Effector CD4-positive, alpha-beta T cell (primary cell): Measurements from ENCODE around the gene CRNN. TPM values are rescaled to one million over a fixed set of nuclear protein-coding genes. Genes with fewer than 3 reads are reported as not detected.

Experiments used
- DNase-seq: peaks from one replicate; pipeline ENCODE4 v3.0.0-alpha.2; 2020
- total RNA-seq: gene quantifications from one replicate; lab custom pipeline; 2026; lab: John Stamatoyannopoulos, UW

CRNN gene
- not detected for total RNA-seq

DNA sequence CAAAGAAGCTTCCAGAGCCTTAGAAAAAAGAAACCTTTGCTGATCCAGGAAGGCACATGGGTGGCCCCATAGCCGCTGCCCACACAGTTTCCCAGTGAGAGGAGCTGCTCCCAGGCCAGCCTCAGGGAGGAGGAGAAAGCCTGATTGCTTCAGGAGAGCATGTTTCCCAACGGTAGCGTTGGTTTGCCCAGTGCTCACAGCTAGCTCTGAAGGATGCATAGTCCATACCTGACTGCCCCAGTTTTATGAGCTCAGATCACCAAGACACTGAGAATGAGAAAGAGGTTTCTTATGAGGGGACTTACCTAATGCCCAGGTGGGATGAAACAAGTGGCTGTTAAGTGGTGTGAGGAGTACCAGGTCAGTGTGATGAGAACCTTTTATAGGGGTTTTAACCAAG lies at the start of gene CRNN:
CRNN (minus strand) TSS at position 355 of the 400 bp plus-strand sequence. CDS start 2,030 bp downstream, outside the sequence.
- DNase-seq, result no peak

GRCh38 chr1:152462636-152463035 lies 48.6 kb upstream of the CRNN start:
- DNase-seq, result no peak

DNA sequence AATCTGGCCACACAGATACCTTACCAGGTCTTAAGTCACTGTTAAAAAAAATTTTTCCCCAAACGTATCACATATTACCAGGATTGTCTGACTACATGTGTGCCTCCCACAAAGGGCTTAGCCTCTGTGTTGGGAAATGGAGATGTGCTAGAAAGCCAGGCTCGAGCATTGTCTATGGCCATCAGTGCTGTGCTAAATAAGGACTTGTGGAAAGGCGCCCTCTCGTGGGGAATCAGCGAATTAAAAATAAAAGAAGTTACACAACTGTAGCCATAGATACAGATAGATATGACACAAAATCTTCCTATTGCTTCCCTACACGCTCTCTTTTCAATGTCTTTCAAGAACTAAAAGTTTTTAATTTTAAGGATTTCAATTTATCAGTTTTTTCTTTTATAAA lies 47.5 kb upstream of the CRNN start:
- DNase-seq, result peak; percentile 49

GRCh38 chr1:152460529-152460899 lies 46.5 kb upstream of the CRNN start:
- no peak for DNase-seq

DNA sequence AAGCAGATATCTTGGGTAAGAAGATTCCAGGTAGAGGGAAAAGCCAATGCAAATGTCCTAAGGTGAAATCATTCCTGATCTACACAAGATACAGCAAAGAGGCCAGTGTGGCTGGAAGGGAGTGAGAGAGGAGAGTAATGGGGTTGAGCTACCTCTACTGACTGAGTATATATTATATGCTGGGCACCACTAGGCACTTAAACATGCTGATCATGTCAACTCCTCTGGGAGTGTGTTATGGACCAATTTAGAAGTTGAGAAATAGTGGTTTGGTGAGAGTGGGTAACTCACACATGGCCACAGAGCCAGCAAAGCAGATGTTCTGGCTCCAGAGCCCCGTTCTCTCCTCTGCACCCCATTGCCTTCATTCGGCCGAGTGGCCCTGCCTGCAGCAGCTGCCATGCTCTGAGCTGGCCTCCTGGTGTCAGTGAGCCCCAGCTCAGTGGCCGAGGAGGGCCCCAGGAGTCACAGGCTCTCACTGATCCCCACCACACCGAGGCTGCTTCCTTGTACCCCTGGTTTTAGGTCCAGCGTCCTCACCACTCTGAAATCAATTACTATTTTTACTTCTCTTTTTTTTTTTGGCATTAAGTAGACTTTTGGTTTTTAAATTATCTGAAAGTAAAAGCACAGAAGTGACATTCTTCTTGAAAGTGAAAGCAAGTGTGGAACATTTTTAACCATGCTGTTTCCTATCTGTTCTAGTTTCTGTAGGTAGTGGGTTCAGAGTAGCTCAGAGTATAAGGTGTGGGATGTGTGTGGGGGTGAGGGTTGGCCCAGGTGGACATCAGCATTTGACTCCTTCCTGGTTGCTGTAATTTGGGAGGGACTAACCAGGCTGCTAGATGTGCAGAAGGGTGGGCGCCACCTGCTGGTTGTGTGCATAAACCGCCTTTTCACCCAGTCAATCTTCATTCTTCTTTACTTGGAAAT lies 45.8 kb upstream of the CRNN start:
- DNase-seq, result peak; percentile 59

- DNase-seq, result peak; percentile 68
These were observed 44.5 kb upstream of the CRNN start for GRCh38 chr1:152458384-152459185.

DNA sequence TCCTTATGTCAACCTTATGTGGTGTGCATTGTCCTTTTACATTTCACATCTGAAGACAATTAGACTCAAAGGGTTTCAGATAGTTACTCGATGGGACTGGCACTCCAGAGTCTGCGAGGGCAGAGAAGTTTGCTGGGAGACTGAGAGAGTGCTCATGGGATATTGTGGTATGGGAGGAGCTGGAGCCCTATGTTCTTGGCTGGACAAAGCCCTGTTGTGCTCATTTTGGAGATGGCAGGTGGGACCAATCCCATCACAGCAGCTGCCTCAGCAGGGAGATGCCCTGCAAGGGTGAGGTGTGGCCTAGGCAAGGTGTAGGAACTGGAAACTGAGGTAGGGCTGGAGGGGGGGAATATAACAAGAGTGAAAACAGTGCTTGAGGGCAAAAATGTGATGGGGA lies 43.5 kb upstream of the CRNN start:
- DNase-seq, result no peak

GRCh38 chr1:152457071-152457470 lies 43.0 kb upstream of the CRNN start:
- no peak for DNase-seq

DNA sequence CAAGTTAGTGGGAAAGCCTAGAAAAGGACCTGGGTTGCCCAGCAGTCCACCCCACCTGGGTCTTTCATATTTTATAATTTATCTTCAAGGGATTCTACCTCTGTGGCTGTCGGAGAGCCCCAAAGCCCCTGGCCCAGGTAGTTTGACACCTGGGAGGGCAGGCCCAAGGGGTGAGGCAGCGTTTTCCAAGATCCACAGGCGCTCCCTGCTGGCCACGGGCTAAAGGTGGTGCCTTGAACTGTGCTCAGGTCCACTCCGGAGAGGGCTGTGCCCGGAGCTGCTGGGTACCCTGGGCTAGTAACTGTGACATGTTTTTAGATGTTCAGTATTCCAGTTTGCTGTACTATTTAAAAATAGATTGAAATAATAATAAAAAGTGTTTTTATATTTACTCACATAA lies 37.2 kb upstream of the CRNN start:
- no peak for DNase-seq

DNA sequence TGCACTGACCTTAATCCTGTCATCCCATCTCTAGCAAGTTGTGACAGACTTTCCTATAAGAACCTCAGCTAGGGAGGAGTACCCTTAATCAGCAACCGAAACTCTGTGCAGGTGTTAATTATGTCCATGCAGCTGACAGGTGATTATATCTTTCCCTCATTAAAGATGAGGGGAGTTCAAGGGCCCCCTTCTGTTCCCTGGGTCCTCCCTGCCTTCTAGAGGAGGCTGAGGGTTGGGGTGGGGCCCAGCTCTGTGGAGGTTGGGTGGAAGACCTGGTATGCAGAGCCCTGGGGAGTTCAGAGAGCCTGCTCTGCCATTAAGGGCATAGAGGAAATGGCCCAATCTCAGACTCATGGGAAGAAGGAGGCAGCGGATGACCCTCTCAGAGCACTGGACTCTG lies 35.6 kb upstream of the CRNN start:
- no peak for DNase-seq

DNA sequence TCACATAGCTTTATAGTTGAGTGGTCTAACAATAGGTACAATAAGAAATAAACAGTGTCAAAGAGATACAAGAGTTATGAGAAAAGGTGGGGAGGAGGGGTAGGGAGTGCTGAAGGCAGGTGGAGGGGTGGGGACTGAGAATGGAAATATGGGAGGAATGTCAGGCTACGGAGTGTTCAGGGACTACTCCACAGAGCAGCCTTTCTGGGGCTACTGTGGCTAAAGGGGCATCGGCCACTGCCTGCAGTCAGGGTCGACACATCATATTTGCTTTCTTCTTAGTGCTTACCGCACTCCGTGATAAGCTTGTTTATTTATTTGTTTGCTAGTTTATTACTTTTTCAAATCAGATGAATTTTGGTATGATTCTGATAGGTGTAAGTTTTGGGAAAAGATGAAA lies 34.4 kb upstream of the CRNN start:
- no peak for DNase-seq

DNA sequence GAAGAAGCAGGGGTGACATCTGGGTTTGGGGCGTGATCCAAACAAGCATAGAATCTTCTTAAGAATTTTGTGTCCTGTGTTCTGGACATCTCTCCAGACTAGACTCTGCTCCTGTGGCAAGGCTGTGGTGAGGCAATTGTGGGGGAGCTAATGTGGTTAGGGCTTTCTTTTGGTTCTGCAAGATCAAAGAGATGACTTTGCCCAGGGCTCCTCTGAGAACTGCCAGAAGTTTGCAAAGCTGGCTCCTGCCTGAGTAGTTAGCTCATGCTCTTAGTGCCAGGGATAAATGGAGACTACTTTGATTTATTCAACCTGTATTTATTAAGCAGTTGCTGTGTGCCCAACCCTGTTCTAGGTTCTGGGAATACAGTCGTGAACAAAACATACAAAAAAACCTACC lies 34.0 kb upstream of the CRNN start:
- no peak for DNase-seq

DNA sequence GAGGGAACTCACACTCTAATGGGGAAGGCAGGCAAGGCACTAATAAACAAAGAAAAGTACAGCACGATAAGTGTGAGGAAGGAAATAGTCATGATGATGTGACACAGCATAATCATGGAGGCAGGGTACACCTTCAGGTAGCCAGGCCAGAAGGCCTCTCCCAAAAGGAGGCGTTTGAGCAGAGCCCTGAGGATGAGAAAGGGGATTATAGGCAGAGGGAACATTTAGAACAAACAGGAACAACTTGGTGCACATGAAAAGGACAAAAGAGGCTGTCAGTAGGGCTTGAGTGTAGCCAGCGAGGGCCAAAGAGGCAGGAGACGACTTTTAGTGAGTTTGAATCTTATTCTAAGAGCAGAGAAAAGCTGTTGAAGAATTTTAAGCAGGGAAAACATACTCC lies 33.4 kb upstream of the CRNN start:
- DNase-seq, result no peak

GRCh38 chr1:152444045-152444444 lies 30.0 kb upstream of the CRNN start:
- DNase-seq, result no peak

GRCh38 chr1:152442765-152443164 lies 28.7 kb upstream of the CRNN start:
- DNase-seq, result no peak

DNA sequence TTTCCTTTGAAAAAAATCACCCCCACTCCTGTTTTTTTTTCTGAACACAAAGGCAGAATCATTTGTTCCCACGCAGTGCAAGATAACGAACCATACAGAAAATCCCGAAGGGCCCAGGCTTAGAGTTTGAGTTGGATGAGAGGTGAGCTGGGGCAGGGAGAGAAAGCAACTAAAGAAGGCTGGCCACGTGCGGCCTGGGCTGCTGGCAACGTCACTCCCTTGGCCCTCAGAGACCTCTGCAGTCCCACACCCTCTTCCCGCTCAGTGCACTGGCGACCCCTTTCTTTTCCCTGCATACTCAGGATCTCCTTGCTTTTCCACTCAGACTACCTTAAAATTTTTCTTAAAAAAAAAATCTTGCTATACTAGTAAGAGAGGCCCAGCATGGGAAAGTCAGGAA lies 28.2 kb upstream of the CRNN start:
- DNase-seq, result no peak

DNA sequence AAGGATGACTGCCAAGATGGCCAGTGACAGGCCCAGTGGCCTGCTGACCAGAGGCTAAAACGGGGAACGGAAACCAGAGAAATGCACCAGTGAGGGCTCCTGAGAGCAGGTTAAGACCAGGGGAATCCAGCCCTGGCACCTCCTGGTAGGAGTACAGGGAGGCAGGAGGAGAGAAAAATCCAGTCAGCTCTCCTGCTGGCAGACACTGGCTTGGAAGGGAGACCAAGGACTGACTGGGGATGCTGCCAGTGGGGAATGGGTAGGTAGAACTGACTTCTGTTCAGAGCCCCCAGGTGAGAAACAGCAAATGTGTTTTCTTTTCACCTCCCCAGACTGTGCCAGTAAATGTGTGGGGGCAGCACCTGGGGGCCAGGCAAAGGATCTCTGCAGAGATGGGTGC lies 27.7 kb upstream of the CRNN start:
- no peak for DNase-seq

- DNase-seq, result peak; percentile 53
These were observed 26.8 kb upstream of the CRNN start for GRCh38 chr1:152440635-152441471.

GRCh38 chr1:152436593-152437496 lies 22.8 kb upstream of the CRNN start:
- no peak for DNase-seq

GRCh38 chr1:152427458-152427857 lies 13.4 kb upstream of the CRNN start:
- DNase-seq, result no peak

- no peak for DNase-seq
These were observed 12.7 kb upstream of the CRNN start for GRCh38 chr1:152426731-152427130.

GRCh38 chr1:152419917-152420316 lies 5.9 kb upstream of the CRNN start:
- no peak for DNase-seq
